HG02981 (cell line): ENCODE measurements around the gene SLFN12.
"Not testable (repeated sequence)": the region's sequence is repeated elsewhere in the genome, so short reads cannot be mapped to it uniquely, and the experiment has no call there.

Source experiments
- ATAC-seq: cut with Tn5 transposase; IDR thresholded peaks from one replicate; pipeline ENCODE4 v1.9.1; 2021; ENCODE audit warnings: mild to moderate bottlenecking, moderate library complexity; ENCODE audit not compliant: unreplicated experiment

The SLFN12 gene

GRCh38 chr17:35414707-35415106 is 17.6 kb downstream of the SLFN12 start:
- ATAC-seq, result not testable (repeated sequence)

DNA sequence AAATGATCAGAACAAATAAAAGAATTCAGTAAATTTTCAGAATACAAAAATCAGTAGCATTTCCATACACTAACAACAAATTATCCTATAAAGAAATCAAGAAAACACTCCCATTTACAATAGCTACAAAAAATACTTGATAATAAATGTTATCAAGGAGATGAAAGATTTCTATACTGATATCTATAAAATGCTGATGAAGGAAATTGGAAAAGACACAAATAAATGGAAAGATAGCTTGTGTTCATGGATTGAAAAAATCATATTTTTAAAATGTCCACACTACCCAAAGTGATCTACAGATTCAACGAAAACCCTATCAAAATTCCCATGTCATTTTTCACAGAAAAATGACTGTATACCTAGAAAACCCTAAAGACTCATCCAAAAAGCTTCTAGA is 18.1 kb downstream of the SLFN12 start:
- ATAC-seq, result no peak

DNA sequence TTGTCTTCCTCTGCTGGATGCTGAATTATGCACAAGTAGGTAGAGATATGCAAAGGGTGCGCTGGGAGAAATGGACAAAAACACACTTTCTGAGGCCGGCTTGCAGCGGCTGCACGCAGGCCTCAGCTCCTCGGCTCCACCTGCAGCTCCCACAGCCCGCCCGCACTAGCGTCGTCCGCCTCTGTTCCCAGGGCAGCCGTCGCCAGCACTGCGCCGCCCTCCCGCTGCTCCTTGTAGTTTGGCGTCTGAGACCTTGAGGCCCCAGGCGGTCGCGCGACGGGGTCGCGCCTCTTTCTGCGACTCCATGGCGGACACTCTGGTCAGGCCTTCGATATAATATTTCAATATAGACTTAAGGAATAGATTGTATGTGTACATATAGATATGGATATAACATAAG is 24.8 kb downstream of the SLFN12 start:
- ATAC-seq, result no peak

- no peak for ATAC-seq
Measured at GRCh38 chr17:35406568-35406967, 25.7 kb downstream of the SLFN12 start.

GRCh38 chr17:35404360-35404759 is 27.9 kb downstream of the SLFN12 start:
- ATAC-seq, result no peak

DNA sequence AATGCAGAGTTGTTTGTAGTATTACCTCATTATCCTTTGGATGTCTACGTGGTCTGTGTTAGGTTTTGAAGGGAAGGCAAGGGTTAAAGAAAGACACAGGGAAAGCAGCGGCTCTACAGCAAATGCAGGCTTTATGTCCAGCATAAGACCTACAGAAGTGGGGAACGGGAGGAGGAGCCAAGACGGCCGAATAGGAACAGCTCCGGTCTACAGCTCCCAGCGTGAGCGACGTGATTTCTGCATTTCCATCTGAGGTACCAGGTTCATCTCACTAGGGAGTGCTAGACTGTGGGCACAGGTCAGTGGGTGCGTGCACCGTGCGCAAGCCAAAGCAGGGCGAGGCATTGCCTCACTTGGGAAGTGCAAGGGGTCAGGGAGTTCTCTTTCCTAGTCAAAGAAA is 38.5 kb downstream of the SLFN12 start:
- not testable (repeated sequence) for ATAC-seq

GRCh38 chr17:35390663-35391062 is 41.6 kb downstream of the SLFN12 start:
- no peak for ATAC-seq

- no peak for ATAC-seq
Measured at GRCh38 chr17:35390156-35390555, 42.1 kb downstream of the SLFN12 start.

DNA sequence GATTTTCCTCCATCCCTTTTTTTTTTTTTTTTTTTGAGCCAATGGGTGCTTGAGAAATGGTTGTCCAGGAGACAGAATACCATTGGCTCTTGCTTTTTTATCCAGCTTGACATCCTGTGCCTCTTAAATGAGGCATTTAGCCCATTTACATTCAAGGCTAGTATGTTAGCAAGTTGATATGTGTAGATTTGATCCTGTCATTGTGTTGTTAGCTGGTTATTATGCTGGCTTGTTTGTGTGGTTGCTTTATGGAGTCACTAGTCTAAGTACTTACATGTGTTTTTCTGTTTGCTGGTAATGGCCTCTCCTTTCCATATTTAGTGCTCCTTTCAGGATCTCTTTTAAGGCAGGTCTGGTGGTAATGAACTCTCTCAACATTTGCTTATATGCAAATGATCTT is 44.8 kb downstream of the SLFN12 start:
- no peak for ATAC-seq

DNA sequence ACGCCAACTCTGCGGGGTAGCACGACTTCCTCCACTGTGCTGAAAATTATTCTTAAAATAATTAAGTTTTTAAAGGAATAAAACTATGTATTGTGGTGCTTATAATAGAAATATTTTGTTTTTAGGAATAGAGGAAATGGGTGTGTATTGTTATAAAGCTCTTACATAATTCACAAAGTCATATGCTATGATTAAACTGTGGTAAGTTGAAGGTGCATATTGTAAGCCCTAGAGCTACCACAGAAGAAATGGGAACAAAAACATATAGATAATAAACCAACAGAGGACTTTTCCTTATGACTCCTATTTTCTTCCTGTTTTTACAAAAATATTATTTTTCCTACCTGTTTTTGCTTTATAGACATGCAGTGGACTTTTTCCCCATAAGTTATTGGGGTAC is 54.6 kb downstream of the SLFN12 start:
- ATAC-seq, result no peak

DNA sequence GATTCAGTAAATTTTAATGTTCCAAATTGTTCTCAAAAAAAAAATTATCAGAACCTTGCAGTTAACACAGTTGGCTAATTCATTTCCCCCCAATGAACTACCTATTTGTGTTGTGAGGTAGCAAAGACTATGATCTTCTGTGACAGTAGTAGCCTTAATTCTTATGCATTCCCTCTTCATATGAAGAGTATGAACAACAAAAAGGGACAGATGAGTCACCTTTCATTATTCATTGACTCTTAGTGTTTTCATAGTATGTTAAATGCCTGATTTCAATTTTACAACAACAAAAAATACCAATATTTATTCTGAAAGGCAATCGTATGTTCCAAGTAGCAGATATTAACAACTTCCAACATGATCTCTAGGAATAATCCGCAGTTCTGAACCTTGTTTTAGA is 55.2 kb downstream of the SLFN12 start:
- ATAC-seq, result no peak

DNA sequence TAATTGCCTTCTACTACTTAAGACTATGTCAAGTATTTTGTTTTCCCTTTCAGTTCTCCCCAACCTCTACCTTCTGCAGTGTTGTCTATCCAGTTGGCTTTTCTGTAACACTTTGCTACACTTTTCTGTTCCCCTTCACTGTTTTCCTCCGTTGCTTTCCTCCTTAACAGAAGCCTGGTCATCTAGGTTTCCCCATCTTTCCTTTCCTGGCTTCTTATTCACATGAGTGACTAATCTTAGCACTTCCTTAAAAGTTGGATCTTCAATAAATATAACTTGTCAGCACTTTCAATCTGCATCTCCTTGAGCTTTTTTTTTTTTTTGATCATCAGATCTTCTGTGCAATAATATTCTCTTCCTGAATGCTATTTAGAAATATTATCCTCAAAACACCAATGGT is 56.1 kb downstream of the SLFN12 start:
- ATAC-seq, result no peak

DNA sequence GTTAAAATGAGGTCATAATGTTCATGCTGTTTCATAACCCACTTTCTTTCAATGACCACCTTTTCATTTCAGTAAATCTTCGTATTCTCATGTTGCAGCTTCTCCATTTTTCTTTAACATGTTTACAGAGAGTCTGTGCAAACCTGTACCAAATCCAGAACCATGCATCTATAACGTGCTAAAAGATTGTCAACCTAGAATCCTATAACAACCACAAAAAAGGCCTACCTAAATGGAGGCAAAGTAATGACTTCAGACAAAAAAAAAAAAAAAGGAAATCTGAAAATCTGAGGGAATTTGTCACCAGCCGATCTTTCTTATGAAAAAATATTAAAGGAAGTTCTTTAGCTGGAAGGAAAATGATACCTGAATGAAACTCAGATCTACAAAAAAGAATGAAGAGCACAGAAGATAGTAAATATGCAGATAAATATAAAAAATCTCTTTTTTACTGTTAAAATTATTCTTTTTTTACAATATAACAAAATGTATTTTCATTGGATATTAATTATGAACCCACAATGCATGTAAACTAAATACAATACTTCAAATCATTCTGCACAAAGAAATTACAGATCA is 57.4 kb downstream of the SLFN12 start:
- ATAC-seq, result no peak

DNA sequence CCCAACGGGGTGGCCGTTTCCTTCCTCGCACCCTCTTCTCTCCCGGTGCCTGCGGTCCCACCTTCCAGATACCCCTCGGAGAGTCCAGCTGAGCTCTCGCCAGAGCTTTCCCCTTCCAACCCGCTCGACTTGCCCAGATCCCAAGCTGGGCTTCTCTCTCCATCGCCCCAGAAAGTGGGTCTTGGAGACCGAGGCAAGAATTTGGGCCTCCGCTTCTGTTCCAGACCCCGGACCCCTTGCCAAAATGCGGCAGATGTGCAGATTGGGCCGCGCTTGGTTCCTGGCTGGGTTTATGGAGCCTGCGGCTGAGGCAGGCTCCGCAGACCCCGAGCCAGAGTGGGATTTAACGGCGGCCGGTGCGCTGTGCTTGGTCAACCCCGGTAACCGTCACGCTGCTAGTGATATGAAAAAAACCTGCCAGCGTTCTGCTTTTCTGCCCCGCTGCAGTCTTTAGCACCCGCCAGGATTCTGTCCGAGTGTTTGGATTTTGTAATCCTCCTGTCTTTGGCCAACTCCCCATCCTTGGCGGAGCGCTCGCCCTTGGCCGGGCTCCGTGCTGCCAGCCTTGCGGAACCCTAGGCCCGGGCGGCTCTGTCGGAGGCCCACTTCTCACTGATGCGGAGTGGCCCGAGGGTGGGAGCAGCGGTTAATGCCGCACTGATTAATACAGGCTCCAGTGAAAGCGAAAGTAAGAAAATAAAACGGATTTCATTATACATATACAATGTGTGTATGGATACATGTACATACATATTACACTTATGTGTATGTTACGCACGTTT is 58.1 kb downstream of the SLFN12 start:
- peak; percentile 7 for ATAC-seq

- peak; percentile 47 for ATAC-seq
Measured at GRCh38 chr17:35373534-35373983, 58.7 kb downstream of the SLFN12 start, which contains the start of gene SLFN11. Gene SLFN11, minus strand, starts transcription at chr17:35373621. Its CDS starts 9,814 bp downstream, at chr17:35363807.

DNA sequence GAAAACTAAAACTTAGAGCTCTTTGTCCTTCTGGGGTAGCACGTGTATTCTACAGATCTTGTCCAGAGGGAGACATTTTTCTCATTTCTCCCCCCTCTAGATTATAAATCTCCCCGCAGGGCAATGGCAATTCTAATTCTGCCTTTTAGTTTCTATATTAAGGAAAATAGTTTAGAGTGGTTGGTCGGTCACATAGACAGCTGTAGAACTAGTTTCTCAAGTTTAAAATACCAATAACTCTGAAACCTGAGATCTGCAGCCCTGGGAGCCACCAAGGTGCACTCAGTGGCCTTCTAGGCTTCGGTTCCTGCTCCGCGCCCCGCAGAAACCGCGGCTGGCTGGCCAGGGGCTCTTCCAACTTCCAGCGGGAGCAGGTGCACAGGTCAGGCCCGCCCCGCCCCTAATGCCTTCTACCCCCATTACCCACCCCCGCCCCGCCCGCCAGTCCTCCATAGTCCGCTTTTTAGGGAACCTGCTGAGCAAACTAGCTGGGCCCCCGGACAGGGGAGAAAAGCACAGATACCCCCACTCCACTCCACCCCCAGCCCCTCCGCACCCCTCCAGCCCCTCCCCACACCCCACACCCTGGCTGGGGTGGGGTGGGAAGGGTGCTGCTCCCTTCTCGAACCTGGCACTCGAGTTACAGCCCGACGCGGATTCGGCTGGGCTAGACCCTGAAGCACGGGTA is 59.3 kb downstream of the SLFN12 start:
- peak; percentile 17 for ATAC-seq

DNA sequence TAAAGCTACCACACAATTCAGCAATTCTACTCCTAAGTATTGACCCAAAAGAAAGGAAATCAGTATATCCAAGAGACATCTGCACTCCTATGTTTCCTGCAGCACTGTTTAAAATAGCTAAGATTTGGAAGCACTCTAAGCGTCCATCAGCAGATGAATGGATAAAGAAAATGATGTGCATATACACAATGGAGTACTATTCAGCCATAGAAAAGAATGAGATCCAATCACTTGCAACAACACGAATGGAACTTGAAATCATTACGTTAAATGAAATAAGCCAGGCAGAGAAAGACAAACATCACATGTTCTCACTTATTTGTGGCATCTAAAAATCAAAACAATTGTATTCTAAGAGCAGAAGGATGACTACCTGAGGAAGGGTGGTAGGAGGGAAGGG is 60.4 kb downstream of the SLFN12 start:
- ATAC-seq, result no peak

- peak; percentile 94 for ATAC-seq
Measured at GRCh38 chr17:35368081-35368830, 64.0 kb downstream of the SLFN12 start.

GRCh38 chr17:35361027-35361426 is 71.3 kb downstream of the SLFN12 start:
- ATAC-seq, result no peak
